ENCODE measurements around the gene SCN5A. TPM values are rescaled to one million over a fixed set of nuclear protein-coding genes. Genes with fewer than 3 reads are reported as not detected.

The SCN5A gene
- total RNA-seq, 1 donor from 2014 or later: 3.5 TPM

DNA sequence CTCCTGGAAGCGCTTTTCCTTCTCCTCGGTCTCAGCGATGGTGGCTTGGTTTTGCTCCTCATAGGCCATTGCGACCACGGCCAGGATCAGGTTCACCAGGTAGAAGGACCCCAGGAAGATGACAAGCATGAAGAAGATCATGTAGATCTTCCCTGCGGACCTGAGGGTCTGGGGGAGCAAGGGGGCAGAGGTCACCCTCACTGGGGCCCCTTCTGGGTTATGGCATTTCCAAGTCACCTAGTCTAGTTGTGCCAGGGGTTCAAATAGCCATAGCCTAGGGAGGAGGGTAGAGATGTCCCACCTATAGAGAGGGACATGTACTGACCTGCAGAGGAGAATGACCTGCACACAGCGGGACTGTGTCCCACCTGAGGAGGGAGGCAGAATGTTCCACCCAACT, 43.5 kb downstream of the SCN5A start:
- Mint-ChIP-seq H3K9me3 (no peaks in the 10 kb centered on the region), H3K27ac (no peak overlapping the region), H3K36me3 (no peaks in the 10 kb centered on the region), H3K27me3 (peaks cover 22% of the 10 kb centered on the region), H3K4me3 (no peak overlapping the region), H3K4me1 (ENCODE audit: unreplicated experiment) (no peaks in the 10 kb centered on the region)
- no peak for DNase-seq (ENCODE audit: extremely low spot score, unreplicated experiment)
- TF ChIP-seq, protein P1, sequence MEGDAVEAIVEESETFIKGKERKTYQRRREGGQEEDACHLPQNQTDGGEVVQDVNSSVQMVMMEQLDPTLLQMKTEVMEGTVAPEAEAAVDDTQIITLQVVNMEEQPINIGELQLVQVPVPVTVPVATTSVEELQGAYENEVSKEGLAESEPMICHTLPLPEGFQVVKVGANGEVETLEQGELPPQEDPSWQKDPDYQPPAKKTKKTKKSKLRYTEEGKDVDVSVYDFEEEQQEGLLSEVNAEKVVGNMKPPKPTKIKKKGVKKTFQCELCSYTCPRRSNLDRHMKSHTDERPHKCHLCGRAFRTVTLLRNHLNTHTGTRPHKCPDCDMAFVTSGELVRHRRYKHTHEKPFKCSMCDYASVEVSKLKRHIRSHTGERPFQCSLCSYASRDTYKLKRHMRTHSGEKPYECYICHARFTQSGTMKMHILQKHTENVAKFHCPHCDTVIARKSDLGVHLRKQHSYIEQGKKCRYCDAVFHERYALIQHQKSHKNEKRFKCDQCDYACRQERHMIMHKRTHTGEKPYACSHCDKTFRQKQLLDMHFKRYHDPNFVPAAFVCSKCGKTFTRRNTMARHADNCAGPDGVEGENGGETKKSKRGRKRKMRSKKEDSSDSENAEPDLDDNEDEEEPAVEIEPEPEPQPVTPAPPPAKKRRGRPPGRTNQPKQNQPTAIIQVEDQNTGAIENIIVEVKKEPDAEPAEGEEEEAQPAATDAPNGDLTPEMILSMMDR (conservative IDR thresholded peaks at IDR 0.05): no peak

DNA sequence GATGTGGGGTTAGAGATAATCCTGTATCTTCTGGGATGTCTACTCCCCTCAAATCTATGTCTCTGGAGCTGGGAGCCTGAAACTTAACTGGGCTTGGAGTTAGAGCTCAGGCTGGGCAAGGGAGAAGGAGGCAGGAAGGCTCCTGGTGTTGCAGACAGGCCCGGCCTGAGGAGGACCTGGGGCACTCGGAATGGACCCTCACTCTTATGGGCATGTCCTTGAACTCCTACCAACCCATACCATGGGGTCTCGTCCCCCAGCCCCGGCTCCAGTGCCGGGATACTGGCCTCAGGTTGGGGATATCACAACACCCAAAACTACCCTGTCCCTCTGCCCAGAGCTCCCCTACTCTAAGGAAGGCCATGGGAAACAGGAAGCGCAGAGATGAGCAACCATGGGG, 45.2 kb downstream of the SCN5A start:
- TF ChIP-seq, protein P1 (conservative IDR thresholded peaks at IDR 0.05): no peak
- no peak overlapping the region for H3K27ac Mint-ChIP-seq
- no peaks in the 10 kb centered on the region for H3K9me3 Mint-ChIP-seq
- no peaks in the 10 kb centered on the region for H3K36me3 Mint-ChIP-seq
- H3K27me3 Mint-ChIP-seq: peaks cover 27% of the 10 kb centered on the region
- DNase-seq (ENCODE audit: extremely low spot score, unreplicated experiment): no peak
- no peaks in the 10 kb centered on the region for H3K4me1 Mint-ChIP-seq (ENCODE audit: unreplicated experiment)
- H3K4me3 Mint-ChIP-seq: no peak overlapping the region

DNA sequence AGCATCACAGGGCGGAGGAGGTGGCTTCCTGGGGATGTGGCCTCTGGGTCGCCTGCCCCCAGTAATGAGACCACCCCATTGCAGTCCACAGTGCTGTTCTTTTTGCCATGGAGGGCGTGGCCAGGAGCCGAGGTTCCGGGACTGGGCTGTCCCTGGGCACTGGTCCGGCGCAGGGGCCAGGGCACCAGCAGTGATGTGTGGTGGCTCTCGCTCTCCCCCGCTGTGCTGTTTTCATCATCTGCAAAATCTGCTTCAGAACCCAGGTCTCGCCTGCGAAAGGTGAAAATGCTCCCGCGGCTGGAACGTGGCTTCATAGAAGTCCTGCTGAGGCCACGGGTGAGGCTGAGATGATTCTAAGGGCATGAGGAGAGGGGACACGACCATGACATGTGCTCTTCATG, 45.8 kb downstream of the SCN5A start:
- H3K27me3 Mint-ChIP-seq: peaks cover 29% of the 10 kb centered on the region
- no peak overlapping the region for H3K27ac Mint-ChIP-seq
- TF ChIP-seq, protein P1 (conservative IDR thresholded peaks at IDR 0.05): no peak
- H3K36me3 Mint-ChIP-seq: no peaks in the 10 kb centered on the region
- no peaks in the 10 kb centered on the region for H3K4me1 Mint-ChIP-seq (ENCODE audit: unreplicated experiment)
- no peak overlapping the region for H3K4me3 Mint-ChIP-seq
- H3K9me3 Mint-ChIP-seq: no peaks in the 10 kb centered on the region
- no peak for DNase-seq (ENCODE audit: extremely low spot score, unreplicated experiment)

DNA sequence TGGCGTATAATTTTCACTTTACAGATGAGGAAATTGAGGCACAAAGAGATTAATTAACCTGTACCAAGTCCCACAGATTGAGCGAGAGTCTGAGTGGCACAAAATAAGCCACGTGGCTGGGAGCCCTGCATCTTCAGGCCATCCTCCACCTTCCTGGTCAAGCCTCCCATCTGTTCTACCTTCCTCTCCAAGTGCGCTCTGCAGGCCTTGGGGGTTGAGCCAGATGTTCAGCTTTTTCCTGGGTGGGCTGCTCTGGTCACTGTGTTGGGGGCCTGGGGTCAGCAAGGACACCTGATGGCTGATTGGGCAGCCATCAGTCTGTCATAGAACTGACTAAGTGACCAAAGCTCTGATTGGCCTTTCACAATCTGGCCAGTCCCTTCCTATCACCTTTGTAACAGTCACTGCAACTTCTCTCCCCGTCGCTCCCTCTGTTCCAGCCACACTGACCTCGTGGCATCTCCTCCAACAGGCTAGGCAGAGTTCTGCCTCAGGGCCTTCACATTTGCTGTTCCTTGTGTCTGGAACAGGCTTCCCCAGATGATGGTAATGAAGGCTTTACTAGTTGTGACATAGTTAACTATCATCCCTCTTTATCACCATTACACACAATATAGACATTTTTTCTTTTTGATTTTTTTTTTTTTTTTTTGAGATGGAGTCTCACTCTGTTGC, 46.8 kb downstream of the SCN5A start:
- Mint-ChIP-seq H3K27me3 (peaks cover 38% of the 10 kb centered on the region), H3K9me3 (no peaks in the 10 kb centered on the region), H3K4me1 (ENCODE audit: unreplicated experiment) (no peaks in the 10 kb centered on the region), H3K4me3 (no peak overlapping the region), H3K36me3 (no peaks in the 10 kb centered on the region), H3K27ac (no peak overlapping the region)
- TF ChIP-seq, protein P1 (conservative IDR thresholded peaks at IDR 0.05): no peak
- DNase-seq (ENCODE audit: extremely low spot score, unreplicated experiment): no peak

DNA sequence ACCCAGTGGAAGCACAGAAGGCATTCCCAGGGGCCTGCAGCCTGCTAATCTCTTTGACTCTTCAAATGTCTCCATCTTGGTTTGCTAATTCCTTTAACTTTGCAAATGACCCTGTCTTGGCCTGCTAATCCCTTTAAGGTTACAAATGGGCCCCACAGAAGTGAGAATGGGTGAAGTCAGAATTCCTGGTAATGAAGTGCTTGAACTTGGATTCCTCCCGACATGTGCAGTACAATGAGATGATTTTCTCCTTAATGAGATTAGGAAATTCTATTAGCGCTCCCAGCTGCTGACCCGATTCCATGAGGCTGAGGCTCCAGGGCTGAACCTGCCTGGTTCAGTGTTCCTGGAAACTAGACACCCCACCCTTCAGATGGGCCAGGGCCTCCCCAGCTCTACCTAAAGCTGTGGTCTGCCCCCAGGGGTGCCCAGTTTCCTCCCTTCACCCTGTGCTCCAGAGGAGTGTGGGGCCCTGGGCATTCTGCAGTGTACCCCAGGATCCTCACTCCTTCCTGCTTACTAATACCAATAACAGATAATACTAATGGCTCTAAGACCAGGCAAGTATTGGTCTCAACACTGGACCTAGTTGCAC, 47.4 kb downstream of the SCN5A start:
- no peak overlapping the region for H3K4me3 Mint-ChIP-seq
- no peaks in the 10 kb centered on the region for H3K36me3 Mint-ChIP-seq
- peaks cover 42% of the 10 kb centered on the region for H3K27me3 Mint-ChIP-seq
- DNase-seq (ENCODE audit: extremely low spot score, unreplicated experiment): no peak
- no peaks in the 10 kb centered on the region for H3K4me1 Mint-ChIP-seq (ENCODE audit: unreplicated experiment)
- TF ChIP-seq, protein P1 (conservative IDR thresholded peaks at IDR 0.05): no peak
- H3K27ac Mint-ChIP-seq: no peak overlapping the region
- H3K9me3 Mint-ChIP-seq: no peaks in the 10 kb centered on the region
